ENCODE results near the gene DPH7.
"Not testable (repeated sequence)": the region's sequence is repeated elsewhere in the genome, so short reads cannot be mapped to it uniquely, and the experiment has no call there.

DPH7 gene

GRCh38 chr9:137516144-137516917 lies 62.4 kb downstream of the DPH7 start:
- H3K4me3 ChIP-seq (ENCODE audit: low read length) = no peak overlapping the region
- TF ChIP-seq ZNF274 (IDR thresholded peaks at IDR 0.05; ENCODE audit: low read depth, low read length) = no peak

GRCh38 chr9:137515338-137515724 lies 63.4 kb downstream of the DPH7 start:
- TF ChIP-seq ZNF274 (IDR thresholded peaks at IDR 0.05; ENCODE audit: low read depth, low read length) = no peak
- H3K4me3 ChIP-seq (ENCODE audit: low read length) = no peak overlapping the region

DNA sequence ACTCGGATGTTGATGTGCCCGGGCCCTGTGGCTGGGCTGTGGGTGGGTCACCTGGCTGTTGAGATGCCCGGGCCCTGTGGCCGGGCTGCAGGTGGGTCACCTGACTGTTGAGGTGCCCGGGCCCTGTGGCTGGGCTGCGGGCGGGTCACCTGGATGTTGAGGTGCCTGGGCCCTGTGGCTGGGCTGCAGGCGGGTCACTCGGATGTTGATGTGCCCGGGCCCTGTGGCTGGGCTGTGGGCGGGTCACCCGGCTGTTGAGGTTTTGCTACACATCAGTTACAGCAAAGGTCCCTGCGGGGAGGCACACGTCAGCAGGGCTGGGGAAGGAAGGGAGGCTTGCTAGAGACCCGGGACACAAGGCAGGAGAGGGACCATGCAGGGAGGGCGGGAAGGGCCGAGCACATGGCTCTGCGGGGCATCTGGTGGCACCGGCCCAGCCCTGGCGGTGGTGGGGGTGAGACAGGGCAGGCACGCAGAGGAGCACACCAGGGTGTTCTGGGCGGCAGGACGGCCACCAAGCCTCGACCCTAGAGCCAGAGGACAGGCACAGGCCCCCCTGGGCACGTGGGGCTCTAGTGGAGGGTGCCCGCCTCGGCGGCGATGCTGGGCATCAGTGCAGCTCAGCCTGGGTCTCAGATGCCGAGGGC lies 63.9 kb downstream of the DPH7 start:
- TF ChIP-seq ZNF274 (IDR thresholded peaks at IDR 0.05; ENCODE audit: low read depth, low read length) = no peak
- H3K4me3 ChIP-seq (ENCODE audit: low read length) = no peak overlapping the region

GRCh38 chr9:137513801-137514570 lies 64.7 kb downstream of the DPH7 start:
- H3K4me3 ChIP-seq (ENCODE audit: low read length) = not testable (repeated sequence)

GRCh38 chr9:137513136-137513535 lies 65.6 kb downstream of the DPH7 start:
- H3K4me3 ChIP-seq (ENCODE audit: low read length) = not testable (repeated sequence)

DNA sequence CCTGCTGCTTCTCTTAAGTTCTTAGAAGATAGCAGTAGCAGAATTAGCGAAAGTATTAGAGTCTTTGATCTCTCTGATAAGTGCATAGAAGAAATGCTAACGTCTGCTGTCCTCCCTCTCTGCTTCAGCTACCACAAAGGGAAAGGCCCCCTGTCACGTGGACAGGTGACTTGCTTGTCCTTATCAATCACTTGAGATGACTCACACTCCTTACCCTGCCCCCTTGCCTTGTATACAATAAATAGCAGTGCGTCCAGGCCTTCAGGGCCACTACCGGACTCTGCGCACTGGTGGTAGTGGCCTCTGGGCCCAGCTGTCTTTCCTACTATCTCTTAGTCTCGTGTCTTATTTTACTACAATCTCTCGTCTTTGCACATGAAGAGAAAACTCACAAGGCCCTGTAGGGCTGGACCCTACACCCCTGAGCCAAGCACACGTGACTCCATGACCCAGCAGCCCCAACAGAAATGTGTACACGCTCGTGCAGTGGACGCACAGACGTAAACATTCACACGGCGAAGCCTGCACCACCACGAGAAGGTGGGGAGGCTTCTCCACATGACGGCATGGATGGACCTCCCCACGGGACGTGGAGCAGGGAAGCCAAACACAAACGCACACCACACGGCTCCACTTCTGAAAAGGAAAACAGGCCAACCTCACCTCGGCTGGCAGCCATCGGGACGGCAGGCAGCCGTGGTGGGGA lies 66.8 kb downstream of the DPH7 start:
- no peak overlapping the region for H3K4me3 ChIP-seq (ENCODE audit: low read length)
- TF ChIP-seq ZNF274 (IDR thresholded peaks at IDR 0.05; ENCODE audit: low read depth, low read length) = no peak

DNA sequence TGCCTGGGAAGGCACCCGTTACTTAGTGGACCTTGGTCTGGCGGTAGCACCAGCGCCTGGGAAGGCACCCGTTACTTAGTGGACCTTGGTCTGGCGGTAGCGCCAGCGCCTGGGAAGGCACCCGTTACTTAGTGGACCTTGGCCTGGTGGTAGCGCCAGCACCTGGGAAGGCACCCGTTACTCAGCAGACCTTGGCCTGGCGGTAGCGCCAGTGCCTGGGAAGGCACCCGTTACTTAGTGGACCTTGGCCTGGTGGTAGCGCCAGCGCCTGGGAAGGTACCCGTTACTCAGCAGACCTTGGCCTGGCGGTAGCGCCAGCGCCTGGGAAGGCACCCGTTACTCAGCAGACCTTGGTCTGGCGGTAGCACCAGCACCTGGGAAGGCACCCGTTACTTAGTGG lies 67.6 kb downstream of the DPH7 start:
- not testable (repeated sequence) for H3K4me3 ChIP-seq (ENCODE audit: low read length)

DNA sequence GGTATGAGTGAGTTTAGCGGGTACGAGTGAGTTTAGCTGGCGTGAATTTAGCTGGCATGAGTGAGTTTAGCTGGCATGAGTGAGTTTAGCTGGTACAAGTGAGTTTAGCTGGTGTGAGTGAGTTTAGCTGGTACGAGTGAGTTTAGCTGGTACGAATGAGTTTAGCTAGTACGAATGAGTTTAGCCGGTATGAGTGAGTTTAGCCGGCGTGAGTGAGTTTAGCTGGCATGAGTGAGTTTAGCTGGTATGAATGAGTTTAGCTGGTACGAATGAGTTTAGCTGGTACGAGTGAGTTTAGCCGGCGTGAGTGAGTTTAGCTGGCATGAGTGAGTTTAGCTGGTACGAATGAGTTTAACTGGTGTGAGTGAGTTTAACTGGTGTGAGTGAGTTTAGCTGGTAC lies 69.5 kb downstream of the DPH7 start:
- TF ChIP-seq ZNF274 (IDR thresholded peaks at IDR 0.05; ENCODE audit: low read depth, low read length) = no peak
- H3K4me3 ChIP-seq (ENCODE audit: low read length) = no peak overlapping the region

DNA sequence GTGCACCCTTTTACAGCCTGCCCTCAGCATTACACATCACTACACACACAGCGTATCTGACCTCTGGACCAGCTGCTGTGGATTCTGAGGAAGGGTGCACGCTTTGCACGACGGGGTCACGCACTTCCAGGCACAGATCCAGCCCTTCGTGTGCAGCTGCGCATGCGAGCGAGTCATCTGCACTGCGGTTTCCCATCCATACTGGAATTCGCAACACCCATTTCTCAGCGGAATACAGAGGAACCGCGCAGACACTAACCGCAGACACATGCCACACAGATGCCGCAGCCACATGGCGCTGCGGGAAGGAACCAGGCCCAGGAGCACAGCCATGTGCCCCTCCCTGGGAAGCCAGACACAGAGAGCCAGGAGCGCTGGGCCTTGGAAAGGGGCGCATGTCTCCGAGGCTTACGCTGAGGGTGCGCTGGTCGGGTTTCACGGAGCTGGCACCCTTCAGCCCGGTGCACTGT lies 72.0 kb downstream of the DPH7 start:
- no peak for TF ChIP-seq ZNF274 (IDR thresholded peaks at IDR 0.05; ENCODE audit: low read depth, low read length)
- H3K4me3 ChIP-seq (ENCODE audit: low read length) = no peak overlapping the region

DNA sequence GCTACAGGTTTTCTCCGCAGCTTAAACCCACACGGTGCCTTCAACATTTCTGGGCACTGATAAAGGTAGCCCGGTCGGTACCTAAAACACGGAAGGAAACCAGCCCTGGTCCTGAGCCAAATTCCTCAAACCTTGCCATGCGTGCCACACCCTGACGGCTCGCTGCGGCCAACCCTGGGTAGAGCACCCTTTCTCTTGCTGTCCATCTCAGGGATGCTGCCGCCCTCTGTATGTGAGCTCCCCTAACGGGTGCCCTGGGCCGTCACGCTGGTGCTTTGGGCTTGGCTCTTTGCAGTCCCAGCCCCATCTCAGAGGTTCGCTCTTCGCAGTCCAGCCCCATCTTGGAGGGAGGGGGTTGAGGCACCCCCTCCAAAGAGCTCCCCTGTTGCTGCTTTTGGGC lies 72.5 kb downstream of the DPH7 start:
- TF ChIP-seq ZNF274 (IDR thresholded peaks at IDR 0.05; ENCODE audit: low read depth, low read length) = no peak
- no peak overlapping the region for H3K4me3 ChIP-seq (ENCODE audit: low read length)

DNA sequence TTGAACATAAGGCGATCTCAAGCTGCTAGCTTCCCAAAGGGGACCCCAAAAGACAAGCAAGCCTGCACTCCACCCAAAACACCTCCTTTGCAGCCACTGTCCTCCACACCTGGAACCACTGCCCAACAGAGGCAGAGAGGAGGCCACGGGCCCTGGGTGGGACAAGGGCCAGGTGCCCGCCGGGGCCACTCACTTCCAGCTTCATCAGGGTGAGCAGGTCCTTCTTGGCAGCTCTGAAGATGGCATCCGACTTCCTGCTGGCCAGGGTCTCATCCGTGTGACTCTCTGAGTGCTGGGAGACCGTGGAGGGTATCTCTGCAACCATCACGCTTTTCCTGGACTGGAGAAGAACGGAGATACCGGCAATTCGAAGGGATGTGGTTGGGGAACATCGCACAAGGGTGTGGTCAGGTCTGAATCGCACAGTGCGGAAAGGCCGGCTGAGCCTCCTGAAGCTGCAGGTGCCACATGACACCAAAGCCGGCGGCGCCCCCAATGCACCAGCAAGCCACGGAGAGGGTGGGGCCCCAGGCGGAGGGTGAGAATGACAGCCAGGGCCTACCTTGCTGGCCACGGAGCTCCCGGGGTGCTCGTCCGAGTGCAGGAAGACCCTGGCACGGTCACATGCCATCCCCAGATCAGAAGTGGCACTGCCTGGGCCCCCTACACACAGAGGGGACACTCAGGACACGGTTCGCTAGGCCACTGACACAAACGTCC lies 73.1 kb downstream of the DPH7 start:
- TF ChIP-seq ZNF274 (IDR thresholded peaks at IDR 0.05; ENCODE audit: low read depth, low read length) = no peak
- no peak overlapping the region for H3K4me3 ChIP-seq (ENCODE audit: low read length)
